ENCODE data around the gene OLFML3.

OLFML3 gene

DNA sequence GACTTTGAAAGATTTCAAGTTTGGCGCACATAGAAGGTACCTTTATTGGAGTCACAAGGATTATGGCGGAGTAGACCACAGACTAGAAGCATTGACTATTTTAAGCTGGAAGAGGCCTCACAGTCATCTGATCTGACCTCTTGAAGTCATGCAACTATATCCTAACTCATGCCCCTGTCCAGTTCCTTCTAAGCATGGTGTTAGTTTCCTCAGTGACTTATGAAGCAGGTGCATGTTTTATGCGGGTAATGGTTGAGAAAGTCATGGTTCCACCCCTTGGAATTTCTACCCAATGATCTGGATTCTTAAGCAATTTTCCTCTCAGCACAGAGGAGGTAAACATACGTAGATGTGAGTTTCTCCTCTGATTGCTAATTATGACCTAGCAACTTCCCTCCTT, 11.7 kb downstream of the OLFML3 start:
- TF ChIP-seq FOXP2 (optimal IDR thresholded peaks at IDR 0.05; ENCODE audit: borderline replicate concordance, extremely low read depth, extremely low read length, insufficient read depth) (no peak), SIN3A (IDR thresholded peaks at IDR 0.05; ENCODE audit: borderline replicate concordance, insufficient read depth, low read length) (no peak), POLR2AphosphoS5 (IDR thresholded peaks at IDR 0.05; ENCODE audit: low read depth, low read length) (no peak), TAF1 (IDR thresholded peaks at IDR 0.05; ENCODE audit: borderline replicate concordance, insufficient read depth, low read length) (no peak)
- TF ChIP-seq, protein P1, sequence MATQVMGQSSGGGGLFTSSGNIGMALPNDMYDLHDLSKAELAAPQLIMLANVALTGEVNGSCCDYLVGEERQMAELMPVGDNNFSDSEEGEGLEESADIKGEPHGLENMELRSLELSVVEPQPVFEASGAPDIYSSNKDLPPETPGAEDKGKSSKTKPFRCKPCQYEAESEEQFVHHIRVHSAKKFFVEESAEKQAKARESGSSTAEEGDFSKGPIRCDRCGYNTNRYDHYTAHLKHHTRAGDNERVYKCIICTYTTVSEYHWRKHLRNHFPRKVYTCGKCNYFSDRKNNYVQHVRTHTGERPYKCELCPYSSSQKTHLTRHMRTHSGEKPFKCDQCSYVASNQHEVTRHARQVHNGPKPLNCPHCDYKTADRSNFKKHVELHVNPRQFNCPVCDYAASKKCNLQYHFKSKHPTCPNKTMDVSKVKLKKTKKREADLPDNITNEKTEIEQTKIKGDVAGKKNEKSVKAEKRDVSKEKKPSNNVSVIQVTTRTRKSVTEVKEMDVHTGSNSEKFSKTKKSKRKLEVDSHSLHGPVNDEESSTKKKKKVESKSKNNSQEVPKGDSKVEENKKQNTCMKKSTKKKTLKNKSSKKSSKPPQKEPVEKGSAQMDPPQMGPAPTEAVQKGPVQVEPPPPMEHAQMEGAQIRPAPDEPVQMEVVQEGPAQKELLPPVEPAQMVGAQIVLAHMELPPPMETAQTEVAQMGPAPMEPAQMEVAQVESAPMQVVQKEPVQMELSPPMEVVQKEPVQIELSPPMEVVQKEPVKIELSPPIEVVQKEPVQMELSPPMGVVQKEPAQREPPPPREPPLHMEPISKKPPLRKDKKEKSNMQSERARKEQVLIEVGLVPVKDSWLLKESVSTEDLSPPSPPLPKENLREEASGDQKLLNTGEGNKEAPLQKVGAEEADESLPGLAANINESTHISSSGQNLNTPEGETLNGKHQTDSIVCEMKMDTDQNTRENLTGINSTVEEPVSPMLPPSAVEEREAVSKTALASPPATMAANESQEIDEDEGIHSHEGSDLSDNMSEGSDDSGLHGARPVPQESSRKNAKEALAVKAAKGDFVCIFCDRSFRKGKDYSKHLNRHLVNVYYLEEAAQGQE (IDR thresholded peaks at IDR 0.05; ENCODE audit: insufficient read depth in 1 of 2, low read depth in 2 of 2, low read length in 2 of 2): no peak

DNA sequence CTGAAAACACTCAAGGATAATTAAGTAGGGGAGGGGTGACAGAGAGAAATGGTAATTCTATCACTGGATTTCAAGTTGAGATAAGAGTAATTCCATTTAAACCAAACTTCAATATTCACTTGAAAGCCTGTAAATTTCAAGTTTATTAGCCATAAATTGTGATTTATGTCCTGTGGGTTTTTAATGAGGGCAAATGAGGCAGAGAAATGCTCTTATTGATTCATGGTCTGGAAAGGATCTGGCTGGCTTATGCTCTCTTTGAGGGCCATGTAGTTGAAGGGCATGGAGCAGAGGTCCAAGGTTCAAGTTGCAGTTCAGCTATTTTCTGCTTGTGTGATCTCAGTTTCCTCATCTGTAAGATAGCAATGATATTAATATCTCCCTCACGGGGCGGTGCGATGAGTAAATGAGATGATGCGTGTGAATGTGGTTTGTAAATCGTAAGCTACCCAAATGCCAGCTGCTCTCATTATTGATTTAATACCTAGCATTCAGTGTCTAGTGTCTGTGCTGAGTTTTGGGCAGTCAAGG, 12.3 kb downstream of the OLFML3 start:
- TF ChIP-seq, protein P1 (IDR thresholded peaks at IDR 0.05; ENCODE audit: insufficient read depth in 1 of 2, low read depth in 2 of 2, low read length in 2 of 2): no peak
- no peak for TF ChIP-seq SIN3A (IDR thresholded peaks at IDR 0.05; ENCODE audit: borderline replicate concordance, insufficient read depth, low read length)
- TF ChIP-seq POLR2AphosphoS5 (IDR thresholded peaks at IDR 0.05; ENCODE audit: low read depth, low read length): no peak
- no peak for TF ChIP-seq FOXP2 (optimal IDR thresholded peaks at IDR 0.05; ENCODE audit: borderline replicate concordance, extremely low read depth, extremely low read length, insufficient read depth)
- TF ChIP-seq TAF1 (IDR thresholded peaks at IDR 0.05; ENCODE audit: borderline replicate concordance, insufficient read depth, low read length): no peak

DNA sequence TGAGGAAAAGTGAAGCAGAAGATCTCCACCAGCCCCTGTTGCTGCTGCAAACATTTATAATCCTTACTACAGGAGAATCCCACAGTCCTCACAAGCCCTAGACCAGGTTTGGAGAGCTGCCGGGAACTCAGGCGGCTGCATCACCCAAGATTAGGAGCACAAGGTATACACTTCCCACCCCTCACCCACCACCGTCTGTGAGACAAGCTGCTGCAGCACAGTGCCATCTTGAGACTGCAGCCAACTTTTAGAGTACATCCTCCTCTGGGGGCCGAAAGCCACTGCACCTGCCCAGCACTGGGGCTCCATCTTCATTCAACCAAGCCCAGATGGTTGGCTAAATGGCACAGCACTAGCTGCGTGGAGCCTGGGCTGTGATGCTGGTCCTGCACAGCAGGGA, 13.8 kb downstream of the OLFML3 start:
- TF ChIP-seq TAF1 (IDR thresholded peaks at IDR 0.05; ENCODE audit: borderline replicate concordance, insufficient read depth, low read length) (no peak), POLR2AphosphoS5 (IDR thresholded peaks at IDR 0.05; ENCODE audit: low read depth, low read length) (no peak), SIN3A (IDR thresholded peaks at IDR 0.05; ENCODE audit: borderline replicate concordance, insufficient read depth, low read length) (no peak), FOXP2 (optimal IDR thresholded peaks at IDR 0.05; ENCODE audit: borderline replicate concordance, extremely low read depth, extremely low read length, insufficient read depth) (no peak)
- TF ChIP-seq, protein P1 (IDR thresholded peaks at IDR 0.05; ENCODE audit: insufficient read depth in 1 of 2, low read depth in 2 of 2, low read length in 2 of 2): no peak

DNA sequence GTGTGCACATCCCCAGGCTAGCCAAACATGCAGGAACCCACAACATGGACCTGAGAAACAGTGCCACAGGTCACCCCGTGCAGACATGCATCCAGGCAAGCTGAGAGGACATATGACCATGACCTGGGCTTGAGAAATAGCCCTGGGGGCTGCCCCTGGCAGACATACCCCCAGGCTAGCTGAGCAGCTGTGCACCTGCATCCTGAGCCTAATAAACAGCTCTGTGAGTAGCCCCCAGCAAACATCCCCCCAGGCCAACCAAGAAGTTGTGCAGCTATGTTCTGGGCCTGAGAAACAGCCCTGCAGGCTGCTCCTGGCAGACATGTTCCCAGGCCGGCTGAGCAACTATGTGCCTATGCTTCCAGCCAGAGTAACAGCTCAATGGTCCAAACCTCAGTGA, 14.5 kb downstream of the OLFML3 start:
- TF ChIP-seq SIN3A (IDR thresholded peaks at IDR 0.05; ENCODE audit: borderline replicate concordance, insufficient read depth, low read length) (no peak), TAF1 (IDR thresholded peaks at IDR 0.05; ENCODE audit: borderline replicate concordance, insufficient read depth, low read length) (no peak), FOXP2 (optimal IDR thresholded peaks at IDR 0.05; ENCODE audit: borderline replicate concordance, extremely low read depth, extremely low read length, insufficient read depth) (no peak), POLR2AphosphoS5 (IDR thresholded peaks at IDR 0.05; ENCODE audit: low read depth, low read length) (no peak)
- TF ChIP-seq, protein P1 (IDR thresholded peaks at IDR 0.05; ENCODE audit: insufficient read depth in 1 of 2, low read depth in 2 of 2, low read length in 2 of 2): no peak

DNA sequence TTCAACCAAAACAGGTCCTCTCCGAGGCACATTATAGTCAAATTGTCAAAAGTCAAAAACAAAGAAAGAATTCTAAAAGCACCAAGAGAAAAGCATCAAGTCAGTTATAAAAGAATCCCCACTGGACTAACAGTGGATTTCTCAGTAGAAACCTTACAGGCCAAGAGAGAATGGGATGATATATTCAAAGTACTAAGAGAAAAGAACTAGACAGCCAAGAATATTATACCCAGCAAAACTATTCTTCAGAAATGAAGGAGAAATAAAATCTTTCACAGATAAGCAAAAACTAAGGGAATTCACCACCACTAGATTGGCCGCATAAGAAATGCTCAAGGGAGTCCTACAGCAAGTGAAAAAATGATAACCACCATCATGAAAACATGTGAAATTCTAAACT, 16.1 kb downstream of the OLFML3 start:
- TF ChIP-seq SIN3A (IDR thresholded peaks at IDR 0.05; ENCODE audit: borderline replicate concordance, insufficient read depth, low read length) (no peak), TAF1 (IDR thresholded peaks at IDR 0.05; ENCODE audit: borderline replicate concordance, insufficient read depth, low read length) (no peak), POLR2AphosphoS5 (IDR thresholded peaks at IDR 0.05; ENCODE audit: low read depth, low read length) (no peak), FOXP2 (optimal IDR thresholded peaks at IDR 0.05; ENCODE audit: borderline replicate concordance, extremely low read depth, extremely low read length, insufficient read depth) (no peak)
- TF ChIP-seq, protein P1 (IDR thresholded peaks at IDR 0.05; ENCODE audit: insufficient read depth in 1 of 2, low read depth in 2 of 2, low read length in 2 of 2): no peak

All from PFSK-1 (cell line).